Endothelial cell of umbilical vein (primary cell): Measurements from ENCODE around the gene THSD7B.

Experiments
- EZH2 ChIP-seq: IDR thresholded peaks from 2 replicates; pipeline ENCODE4 v1.6.1; 2012; ENCODE audit warnings: borderline replicate concordance, low read depth, mild to moderate bottlenecking, moderate library complexity, low read length, inconsistent platforms; ENCODE audit not compliant: severe bottlenecking
- FOS ChIP-seq: IDR thresholded peaks from 2 replicates; pipeline ENCODE4 v1.6.1; 2011; ENCODE audit warnings: mild to moderate bottlenecking, low read length, moderate library complexity, borderline replicate concordance; ENCODE audit not compliant: insufficient read depth
- POLR2A ChIP-seq: IDR thresholded peaks from 2 replicates; pipeline ENCODE4 v1.6.1; 2012; ENCODE audit warnings: low read depth, mild to moderate bottlenecking, control low read depth, low read length
- POLR2AphosphoS5 ChIP-seq: IDR thresholded peaks from 2 replicates; pipeline ENCODE4 v1.6.1; 2012; ENCODE audit warnings: low read depth, mild to moderate bottlenecking, control low read depth, low read length, moderate library complexity; ENCODE audit not compliant: insufficient read depth
- TF ChIP-seq, protein P1 (sequence below), 2 donors: IDR thresholded peaks; 1 replicate in 1 of 2; 2 replicates in 1 of 2; pipeline ENCODE4 v1.5.1; 2011; ENCODE audit warnings: low read length in 2 of 2, mild to moderate bottlenecking in 2 of 2, moderate library complexity in 2 of 2, control low read depth in 1 of 2, inconsistent platforms in 1 of 2, low read depth in 1 of 2; ENCODE audit not compliant: insufficient read depth in 1 of 2; ENCODE audit errors: extremely low read depth in 1 of 2

DNA sequence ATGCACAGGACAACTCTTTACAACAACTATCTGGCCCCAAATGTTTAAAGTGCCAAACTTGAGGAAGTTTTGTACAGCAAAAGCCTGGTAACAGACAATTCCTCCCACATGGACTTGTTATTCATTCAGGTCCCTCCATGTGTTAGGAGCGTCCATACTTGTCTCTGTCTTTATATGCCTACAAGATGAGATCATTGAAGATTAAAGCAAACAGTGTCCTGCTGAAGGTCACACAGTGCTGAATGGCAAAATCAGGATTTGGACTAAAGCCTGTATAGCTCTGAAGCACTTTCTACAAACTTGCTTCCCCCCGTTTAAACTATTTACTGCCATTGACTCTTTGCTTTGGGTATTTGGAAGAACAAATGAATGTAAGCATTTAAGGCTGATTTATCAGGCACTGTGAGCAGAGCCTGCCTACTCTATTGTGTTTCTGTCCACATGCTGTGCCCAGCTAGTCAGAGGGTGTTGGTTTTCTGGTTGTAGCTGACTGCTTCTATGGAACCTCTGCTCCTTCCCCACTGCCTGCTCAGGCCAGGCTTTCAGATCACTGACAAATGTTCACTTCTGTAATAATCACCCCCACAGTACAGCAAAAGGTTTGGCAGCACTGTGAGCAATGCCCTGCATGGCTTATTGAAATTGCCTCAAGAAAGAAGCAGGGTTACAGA, 274.3 kb downstream of the THSD7B start:
- TF ChIP-seq, protein P1, sequence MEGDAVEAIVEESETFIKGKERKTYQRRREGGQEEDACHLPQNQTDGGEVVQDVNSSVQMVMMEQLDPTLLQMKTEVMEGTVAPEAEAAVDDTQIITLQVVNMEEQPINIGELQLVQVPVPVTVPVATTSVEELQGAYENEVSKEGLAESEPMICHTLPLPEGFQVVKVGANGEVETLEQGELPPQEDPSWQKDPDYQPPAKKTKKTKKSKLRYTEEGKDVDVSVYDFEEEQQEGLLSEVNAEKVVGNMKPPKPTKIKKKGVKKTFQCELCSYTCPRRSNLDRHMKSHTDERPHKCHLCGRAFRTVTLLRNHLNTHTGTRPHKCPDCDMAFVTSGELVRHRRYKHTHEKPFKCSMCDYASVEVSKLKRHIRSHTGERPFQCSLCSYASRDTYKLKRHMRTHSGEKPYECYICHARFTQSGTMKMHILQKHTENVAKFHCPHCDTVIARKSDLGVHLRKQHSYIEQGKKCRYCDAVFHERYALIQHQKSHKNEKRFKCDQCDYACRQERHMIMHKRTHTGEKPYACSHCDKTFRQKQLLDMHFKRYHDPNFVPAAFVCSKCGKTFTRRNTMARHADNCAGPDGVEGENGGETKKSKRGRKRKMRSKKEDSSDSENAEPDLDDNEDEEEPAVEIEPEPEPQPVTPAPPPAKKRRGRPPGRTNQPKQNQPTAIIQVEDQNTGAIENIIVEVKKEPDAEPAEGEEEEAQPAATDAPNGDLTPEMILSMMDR (IDR thresholded peaks at IDR 0.05; ENCODE audit: extremely low read depth in 1 of 2, insufficient read depth in 1 of 2, low read depth in 1 of 2, low read length in 2 of 2), result no peak
- TF ChIP-seq POLR2AphosphoS5 (no peak), POLR2A (no peak), EZH2 (no peak), FOS (no peak)
